ENCODE measurements around the gene SLC13A3.

Gene SLC13A3

DNA sequence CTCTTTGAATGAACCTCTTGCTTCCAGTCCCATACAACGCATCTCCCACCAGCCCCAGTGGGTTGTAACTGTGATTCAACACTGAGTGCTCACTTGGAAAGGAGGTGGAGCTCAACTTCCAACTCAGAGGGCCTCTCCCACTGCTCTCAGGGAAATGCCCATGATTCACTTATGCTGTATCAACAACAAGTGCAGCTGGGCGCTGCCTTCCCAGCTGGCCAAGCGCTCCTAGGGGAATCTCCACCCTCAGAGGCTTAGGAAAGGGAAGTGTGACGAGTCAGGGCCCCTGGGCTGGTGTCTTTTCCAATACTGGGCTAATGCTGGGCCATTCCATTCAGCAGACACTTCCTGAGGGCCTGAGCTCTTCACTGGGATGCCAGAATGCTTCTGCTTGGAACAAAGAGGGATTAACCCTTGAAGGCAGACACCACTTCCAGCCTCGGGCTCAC lies 92.7 kb downstream of the SLC13A3 start:
- no peak for DNase-seq (ENCODE audit: low spot score)

DNA sequence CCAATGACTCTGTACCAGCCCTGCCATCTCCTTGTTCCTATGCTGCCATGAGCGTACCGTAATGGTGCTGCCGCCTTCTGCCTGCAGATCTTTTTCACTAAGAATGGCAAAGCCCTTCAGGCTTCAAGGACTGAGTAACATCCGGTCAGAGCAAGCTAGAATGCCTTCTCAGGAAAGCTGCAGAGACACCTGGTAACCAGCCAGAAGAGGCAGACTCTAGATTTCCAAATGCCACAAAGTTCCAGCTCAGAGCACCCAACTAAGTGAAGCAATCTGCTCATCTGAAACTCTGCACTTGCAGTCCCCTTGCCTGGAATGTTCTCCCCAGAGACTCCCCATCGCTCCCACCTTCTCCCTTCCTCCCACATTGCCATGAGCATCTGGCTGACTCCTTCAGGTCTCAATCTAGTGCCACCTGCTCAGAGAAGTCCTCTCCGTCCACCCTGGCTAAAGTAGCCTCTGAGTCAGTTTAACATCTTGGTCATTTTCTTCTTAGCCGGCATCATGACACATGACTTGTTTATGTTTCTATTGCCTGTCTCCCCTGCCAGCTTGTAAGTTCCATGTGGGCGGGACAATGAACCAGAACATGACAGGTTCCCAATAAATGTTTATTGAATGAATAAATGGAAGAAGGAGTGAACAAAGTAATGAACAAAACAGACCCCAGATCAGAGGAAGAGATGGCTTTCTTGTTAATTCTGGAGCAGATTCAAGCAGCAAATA lies 93.9 kb downstream of the SLC13A3 start:
- no peak for DNase-seq (ENCODE audit: low spot score)

DNA sequence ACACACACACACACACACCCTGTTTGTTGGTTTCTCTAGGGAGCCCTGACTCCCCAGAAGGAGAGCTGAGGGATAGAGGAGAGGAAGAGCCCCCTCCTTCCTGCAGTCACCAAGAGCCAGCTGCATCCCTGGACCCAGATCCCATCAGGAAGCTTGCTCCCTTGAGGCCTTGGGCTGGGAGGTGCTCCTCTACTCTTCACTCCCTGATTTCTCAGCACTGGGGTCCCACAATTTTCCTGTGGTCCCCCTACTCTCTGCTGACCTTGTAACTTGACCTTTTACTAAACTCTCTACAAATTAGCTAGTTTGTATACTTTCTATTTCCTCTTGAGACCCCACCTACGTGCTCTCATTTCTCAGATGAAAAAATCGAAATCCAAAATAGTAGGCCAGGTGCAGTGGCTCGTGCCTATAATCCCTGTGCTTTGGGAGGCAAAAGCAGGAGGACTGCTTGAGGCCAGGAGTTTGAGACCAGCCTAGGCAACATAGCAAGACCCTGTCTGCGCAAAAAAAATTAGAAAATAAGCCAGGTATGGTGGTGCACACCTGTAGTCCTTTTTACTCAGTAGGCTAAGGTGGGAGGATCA lies 95.8 kb downstream of the SLC13A3 start:
- DNase-seq (ENCODE audit: low spot score), result no peak

DNA sequence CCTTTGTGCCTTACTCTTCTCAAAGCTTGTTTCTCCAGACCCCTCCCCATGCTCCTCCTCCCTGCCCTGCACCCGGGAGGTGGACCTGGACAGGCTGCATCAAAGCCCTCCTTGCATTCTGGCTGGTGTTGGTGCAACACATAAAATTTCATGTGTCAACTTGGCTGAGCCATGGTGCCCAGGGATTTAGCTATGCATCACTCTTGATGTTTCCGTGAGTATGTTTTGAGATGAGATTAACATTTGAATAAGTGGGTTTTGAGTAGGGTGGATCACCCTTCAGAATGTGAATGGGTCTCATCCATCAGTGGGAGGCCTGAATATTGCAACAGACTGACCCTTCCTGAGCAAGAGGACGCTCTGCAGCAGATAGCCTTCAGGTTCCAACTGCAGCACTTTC lies 96.4 kb downstream of the SLC13A3 start:
- DNase-seq (ENCODE audit: low spot score), result no peak

DNA sequence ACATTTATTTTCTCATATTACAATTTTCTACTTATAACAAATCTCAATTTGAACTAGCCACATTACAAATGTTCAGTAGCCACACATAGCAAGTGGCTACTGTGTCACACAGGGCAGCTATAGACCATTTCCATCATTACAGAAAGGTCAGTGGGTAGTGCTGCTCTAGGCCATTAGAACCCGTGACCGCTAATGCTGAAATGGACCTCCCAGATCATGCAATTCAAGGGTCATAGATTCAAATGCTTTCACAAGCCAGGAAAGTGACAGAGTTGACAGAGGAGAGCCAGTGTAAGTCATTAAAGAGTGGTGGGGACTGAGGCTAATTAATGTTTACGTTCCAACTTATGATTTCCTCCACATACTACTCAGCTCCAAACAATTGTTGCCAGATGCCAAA lies 97.3 kb downstream of the SLC13A3 start:
- DNase-seq (ENCODE audit: low spot score), result no peak

DNA sequence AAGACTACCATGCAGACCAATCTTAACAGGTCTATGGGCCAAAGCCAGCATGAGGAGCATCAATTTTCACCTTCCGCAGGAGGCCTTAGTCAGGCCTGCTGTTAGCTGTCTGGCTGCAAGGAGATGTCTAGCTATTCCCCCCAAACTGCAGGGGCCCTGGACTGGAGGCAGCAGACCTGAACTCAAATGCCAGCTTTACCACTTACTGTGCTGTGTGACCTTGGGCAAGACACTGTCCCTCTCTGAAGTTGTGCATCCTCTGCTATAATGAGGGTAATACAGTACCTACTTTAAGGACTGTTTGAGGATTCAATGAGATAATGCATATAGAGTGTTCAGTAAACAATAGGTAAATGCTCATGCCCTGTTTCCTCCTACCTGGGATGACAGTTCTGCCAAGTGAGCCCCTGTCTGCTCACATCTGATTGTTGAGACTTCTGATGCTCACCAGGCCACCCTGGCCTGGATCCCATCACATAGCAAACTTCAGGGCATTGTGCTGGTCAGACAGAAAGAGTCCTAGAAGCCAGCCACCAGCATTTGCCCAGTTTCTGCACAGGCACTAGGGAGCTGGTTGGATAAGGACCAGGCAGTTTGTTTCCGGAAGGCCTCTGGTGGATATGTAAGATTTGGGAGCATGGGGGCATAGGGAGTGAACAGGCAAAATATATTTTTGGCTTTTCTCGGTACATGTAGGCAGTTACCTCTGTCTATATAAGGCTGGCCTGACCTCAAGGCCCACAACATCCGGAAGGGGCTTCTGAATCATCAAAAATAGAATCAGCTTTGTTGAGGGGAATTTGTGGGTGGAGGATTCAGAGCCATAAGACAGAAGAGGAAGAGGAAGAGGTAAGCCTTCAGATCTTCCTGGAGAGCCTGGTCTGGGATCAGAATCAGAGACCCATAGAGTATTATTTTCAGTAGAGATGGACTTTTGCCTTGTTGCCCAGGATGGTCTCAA lies 98.5 kb downstream of the SLC13A3 start:
- DNase-seq (ENCODE audit: low spot score), result no peak

DNA sequence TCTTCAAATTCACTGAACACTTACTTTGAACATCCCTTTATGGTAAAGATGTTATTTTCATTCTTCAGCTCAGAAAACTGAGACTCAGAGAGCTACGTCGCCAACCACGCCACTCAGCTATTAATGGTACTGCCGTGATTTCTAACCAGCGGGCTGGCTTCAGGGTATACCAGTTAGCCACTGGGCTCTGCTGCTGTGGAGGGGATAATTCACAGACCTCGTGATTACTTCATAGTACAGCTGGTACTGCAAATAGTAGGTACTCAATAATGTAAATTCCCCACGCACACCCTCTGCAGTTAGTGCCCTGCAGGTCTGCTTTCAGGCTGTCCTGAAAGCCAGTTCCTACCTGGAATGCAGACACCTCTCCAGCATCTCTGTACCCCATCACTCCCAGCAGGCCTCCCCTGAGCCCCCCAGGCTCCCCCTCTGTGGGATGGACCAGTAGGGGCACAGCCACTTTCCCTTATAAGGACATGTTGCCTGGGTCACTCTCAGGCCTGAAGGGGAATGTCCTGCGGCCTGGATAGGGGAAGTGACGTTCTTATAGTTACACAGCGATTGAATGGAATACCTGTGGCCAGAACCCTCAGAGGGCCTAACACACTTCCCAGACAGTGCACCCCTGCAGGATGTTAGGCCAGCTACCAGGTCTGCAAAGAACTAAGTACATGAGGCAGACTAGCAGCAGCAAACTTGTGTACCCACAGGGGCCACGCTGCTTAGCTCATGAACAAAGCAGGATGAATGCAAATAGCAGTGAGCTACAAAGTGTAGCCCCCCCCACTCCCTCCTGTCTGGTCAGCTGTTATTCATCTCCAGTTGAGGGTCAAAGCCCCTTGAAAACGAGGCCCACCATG lies 99.5 kb downstream of the SLC13A3 start:
- no peak for DNase-seq (ENCODE audit: low spot score)

DNA sequence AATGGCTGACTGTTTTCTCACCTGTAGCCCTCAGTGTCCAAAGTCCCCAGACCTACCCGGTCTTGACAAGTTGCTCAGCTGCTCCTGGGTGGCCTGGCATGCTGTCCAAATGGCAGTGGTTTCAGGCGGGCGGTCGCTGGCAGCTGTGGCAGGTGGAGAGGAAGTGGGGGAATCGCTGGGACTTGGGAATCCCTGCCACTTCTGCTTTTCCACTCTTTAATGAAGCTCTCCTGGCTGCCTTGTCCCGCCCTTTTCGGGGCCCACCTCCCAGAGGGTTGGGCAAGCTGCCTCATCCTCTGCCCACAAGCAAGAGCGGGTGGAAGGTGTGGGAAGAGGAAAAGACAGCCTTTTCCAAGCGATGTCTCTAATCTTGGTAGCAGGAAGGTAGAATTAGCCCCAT lies 100.8 kb downstream of the SLC13A3 start, which contains the start of gene OCSTAMP:
Gene OCSTAMP, minus strand, starts transcription at position 194 of the 400 bp plus-strand sequence. Its CDS starts 94 bp downstream, at position 100.
- DNase-seq (ENCODE audit: low spot score), result no peak

DNA sequence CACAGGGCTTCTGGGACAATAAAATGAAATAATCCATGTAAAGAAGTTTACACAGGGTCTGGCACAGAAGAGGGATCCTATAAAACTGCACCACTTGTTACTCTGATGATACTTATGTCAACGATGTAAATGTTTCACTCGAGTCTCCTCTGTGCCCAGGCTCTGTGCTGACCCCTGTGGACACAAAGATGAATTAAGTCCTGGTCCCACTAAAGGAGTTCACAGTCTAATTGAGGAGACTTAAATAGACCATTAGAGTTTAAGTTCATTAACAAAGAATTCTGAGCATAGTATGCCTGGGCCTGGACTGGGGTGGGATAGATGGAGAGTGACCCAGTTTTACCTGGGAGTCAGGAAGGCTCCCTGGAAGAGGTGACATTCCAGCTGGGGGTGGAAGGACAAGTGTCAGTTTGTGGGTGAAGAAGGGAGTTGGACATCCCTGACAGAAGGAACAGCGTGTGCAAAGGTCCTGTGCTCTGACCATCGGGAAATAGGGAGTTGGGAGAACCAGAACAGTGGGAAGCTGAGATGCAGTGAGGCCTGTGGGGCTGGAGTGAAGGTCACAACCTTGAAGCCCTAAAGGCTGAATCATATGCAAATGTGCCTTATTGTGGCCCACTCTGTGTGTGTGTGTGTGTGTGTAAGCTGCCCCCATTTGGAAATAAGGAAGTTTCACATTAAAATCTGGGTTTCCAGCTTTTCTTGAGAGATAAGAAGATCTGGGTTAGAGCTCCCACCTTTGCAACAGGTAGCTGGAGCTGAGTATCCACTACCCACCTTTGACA lies 101.9 kb downstream of the SLC13A3 start:
- DNase-seq (ENCODE audit: low spot score), result no peak

DNA sequence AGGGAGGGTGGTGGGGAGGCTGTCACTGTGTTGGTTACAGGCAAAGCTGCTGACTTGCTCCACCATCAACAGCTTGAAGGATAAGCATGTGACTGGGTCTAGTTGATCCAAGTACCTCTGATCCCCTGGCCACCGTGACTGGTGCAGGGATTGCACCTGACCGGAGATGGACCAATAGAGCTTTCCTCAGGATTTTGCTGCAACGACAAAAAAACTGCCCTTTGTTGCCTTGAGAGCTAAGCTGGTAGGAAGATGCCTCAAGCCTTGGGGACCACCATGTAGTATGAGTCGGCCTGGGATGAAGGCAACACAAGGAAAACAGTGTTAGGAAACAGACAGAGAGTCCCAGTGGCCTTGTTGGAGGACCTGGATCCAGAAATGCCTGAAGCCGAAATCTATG lies 102.6 kb downstream of the SLC13A3 start:
- no peak for DNase-seq (ENCODE audit: low spot score)

DNA sequence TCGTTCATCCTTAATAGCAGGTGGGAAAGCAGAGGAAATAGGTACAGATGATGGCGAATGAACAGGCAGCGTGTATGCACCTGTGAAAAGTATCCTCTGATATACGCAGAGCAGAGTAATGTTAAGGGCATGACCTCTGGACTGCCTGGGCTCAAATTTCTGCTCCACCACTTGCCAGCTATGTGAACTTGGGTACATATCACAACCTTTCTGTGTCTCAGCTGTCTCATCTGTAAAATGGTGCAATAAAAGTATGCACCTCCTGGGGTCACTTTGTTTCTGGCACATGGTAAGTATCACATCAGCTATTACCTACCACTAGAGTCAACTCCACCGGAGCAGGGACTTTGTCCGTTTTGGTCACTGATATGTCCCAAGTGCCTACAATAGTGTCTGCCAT lies 103.3 kb downstream of the SLC13A3 start:
- DNase-seq (ENCODE audit: low spot score), result no peak

DNA sequence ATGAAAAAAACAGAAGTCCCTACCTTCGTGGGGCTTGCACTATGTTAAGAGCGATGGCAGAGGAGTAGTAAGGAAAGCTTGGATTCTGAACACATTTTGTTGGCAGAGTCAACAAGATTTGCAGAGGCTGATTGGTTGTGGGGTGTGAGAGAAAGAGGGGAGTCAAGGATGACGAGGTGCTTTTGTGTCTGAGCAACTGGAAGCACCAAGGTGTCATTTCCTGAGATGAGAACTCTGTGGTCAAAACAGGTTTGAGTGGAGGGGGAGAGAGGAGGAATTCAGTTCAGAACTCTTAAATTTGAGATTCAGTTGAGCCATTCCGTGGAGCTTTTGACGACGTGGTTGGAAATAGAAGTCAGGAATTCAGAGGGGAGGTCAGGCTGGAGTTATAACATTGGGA lies 104.3 kb downstream of the SLC13A3 start:
- DNase-seq (ENCODE audit: low spot score), result no peak

DNA sequence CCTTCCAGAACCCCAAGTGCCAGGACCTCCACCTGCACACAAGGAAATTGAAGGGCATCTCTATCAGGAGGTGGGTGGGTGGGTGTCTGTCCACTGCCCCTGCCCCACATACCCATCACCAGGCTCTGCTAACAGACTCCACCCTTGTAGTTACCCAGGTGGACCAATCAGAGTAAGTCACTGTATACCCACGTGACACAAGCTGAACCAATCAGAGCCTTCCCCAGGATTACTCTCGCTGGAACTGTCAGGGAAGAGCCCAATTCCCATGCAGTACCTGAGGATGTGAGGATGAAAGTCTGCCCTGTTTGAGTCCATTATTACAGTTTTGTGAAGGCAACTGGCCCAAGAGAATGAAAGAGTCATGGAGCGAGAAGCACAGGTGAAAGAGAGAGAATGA lies 105.0 kb downstream of the SLC13A3 start:
- DNase-seq (ENCODE audit: low spot score), result no peak

DNA sequence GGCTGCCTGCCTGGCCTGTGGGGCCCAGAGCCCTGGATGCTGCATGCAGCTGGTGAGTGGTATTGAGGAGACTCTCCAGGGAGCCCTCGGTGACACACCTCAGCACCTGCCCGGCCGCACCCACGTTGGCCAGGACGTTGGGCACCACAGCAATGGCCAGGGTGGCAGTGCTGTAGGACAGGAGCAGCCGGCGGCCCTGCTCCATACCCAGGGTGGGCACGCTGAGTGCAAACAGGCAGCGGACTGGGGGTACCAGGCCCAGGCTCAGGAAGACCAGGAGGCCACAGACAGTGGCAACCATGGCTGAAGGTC lies 105.5 kb downstream of the SLC13A3 start:
- DNase-seq (ENCODE audit: low spot score), result no peak

DNA sequence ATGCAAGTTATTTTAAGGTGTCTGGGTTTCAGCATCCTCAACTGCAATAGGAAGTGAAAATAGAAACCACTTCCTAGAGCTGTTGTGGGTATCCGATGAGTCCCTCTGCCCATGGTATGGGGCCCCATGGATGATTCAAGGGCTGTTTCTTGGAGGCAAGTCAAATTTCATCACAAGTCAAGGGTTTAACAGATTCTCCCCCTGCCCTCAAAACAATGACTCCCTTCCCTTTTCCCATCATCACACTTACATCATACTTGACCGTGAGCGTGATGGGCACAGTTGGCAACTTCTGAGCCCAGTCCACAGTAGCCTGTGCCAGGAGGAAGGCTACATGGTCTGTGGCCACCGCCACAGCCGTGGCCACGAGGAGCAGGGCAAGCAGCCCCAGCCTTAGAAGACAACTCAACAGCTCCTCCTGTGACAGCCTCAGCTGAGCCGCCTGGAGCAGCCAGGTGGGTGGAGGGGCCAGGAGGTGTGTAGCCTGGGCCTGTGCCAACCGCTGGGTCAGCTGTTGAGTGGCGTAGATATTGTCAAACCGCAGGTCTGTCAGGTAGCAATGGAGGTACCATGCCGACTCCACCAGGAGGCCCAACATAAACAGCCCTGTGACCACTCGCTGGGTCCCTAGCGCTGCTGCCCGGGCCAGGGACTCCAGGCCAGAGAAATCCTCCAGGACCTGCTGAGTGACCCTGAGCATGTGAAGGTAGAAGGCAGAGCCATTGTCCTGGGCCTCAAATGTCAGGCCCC lies 106.0 kb downstream of the SLC13A3 start:
- DNase-seq (ENCODE audit: low spot score), result no peak

DNA sequence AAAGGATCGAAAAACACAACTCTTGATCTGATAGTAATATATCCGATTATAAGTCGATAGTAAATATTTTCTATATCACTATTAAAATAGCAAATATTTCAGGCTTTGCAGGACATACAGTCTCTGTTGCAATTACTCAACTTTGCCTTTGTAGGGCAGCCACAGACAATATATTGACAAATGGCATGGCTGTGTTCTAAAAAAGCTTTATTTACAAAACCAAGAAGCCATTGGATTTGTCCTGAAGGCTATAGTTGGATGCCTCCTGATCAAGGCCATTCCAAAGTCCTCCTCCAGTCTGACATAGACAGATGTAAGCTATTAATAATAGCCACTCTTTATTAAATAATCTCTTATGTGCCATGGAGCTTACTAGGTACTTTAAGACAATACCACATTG lies 106.7 kb downstream of the SLC13A3 start:
- no peak for DNase-seq (ENCODE audit: low spot score)

DNA sequence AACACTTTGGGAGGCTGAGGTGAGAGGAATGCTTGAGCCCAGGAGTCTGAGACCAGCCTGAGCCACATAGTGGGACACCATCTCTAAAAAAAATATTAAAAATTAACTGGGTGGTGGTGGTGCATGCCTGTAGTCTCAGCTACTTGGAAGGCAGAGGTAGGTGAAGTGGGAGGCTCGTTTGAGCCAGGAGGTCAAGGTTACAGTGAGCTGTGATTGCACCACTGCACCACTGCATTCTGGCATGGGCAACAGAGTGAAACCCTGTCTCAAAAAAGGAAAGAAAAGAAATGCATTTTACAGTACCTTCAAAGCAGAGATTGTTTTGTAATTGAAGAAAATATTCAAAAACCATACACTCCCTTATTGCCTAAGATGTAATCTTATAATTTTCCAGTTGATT lies 107.3 kb downstream of the SLC13A3 start:
- DNase-seq (ENCODE audit: low spot score), result no peak

DNA sequence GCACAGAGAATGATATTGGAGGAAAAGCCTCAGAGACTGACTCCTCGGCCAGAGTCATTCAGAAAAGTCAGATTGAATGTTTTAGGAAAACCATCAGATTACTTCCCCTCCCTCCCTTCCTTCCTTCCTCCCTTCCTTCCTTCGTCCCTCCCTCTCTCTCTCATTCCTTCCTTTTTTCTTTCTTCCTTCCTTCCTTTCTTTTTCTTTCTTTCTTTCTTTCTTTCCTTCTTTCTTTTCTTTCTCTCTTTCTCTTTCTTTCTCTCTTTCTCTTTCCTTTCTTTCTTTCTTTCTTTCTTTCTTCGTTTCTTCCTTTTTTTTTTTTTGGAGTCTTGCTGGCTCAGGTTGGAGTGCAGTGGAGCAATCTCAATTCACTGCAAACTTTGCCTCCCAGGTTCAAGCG lies 108.2 kb downstream of the SLC13A3 start:
- DNase-seq (ENCODE audit: low spot score), result no peak

DNA sequence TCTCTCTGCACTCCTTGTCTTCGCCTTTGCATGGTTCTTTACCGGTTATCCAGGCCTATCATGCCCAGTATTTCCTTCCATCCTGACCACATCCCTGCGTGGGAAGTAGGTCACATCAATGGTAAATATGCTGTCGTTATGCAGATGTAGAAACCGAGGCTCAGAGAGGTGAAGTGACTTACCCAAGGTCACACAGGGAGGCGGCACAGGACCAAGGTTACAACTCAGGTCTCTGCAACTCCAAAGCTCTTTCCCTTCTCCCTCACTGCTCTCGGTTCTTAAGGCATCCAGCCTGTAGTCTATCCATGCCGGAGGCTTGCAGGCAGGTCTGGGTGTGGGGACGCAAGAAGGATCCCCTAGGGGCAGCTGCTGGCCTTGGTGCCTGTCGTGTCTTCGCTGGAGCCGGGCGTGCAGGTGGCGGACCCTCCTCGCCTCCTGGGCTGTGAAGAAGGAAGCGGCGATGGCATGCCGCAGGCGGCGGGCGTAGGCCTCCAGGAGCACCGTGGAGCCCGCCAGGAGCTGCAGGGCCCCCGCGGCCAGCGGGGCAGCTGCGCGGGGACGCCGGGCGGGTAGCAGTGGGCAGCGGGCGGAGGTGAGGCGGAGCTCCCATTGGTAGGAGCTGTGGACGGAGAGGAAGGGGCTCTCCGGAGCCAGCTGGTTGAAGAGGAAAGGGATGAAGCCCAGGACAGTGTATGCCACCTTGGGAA lies 109.9 kb downstream of the SLC13A3 start:
- no peak for DNase-seq (ENCODE audit: low spot score)

DNA sequence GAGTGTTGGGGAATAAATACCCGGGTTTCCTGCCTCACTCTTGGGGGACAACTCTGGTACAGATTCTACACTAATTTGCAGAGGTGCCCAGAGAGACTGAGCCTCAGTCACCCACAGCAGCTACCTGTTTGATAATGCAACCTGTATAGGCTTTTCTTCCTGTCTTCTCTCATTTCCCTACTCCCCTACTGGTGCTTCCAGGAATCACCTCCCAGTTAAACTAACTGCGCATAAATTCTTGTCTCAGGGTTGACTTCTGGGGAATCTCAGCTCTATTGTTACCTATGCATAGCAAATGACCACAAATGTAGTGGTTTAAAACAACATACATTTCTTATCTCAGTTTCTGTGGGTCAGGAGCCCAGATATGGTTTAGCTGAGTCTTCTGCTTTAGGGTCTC lies 112.1 kb downstream of the SLC13A3 start:
- DNase-seq (ENCODE audit: low spot score), result no peak
